SHP77 (cell line): ENCODE data around the gene FOXRED2.

Experiments
- DNase-seq, 2 experiments: peaks; one replicate each; lab custom pipeline; 2025; lab: John Stamatoyannopoulos, UW

FOXRED2 gene

GRCh38 chr22:36449596-36450175 lies 57.2 kb downstream of the FOXRED2 start:
- no peak for DNase-seq

- DNase-seq: no peak
These were observed 59.2 kb downstream of the FOXRED2 start for GRCh38 chr22:36447632-36448031.

GRCh38 chr22:36445158-36445668 lies 61.6 kb downstream of the FOXRED2 start:
- no peak for DNase-seq

GRCh38 chr22:36443198-36443770 lies 63.6 kb downstream of the FOXRED2 start:
- no peak for DNase-seq

GRCh38 chr22:36442506-36443197 lies 64.2 kb downstream of the FOXRED2 start:
- no peak for DNase-seq

GRCh38 chr22:36440429-36441002 lies 66.3 kb downstream of the FOXRED2 start:
- no peak for DNase-seq

- peak; percentile 40 to 57 for DNase-seq
These were observed 67.2 kb downstream of the FOXRED2 start for GRCh38 chr22:36439481-36440271.
